Tibial nerve (tissue), 4 donors: Measurements from ENCODE around the gene GPR35. TPM values are rescaled to one million over a fixed set of nuclear protein-coding genes. Genes with fewer than 3 reads are reported as not detected.
"Not testable (repeated sequence)": the region's sequence is repeated elsewhere in the genome, so short reads cannot be mapped to it uniquely, and the experiment has no call there.

Source experiments
- DNase-seq, 2 donors: peaks; one replicate each; pipeline ENCODE4 v3.0.0-alpha.2; 2019; ENCODE audit warnings: low spot score in 2 of 2
- H3K27ac ChIP-seq, 4 donors: fragments of 200-600 bp; sonication (generic) in 3 of 4; one replicate each; pipeline ENCODE4 v1.5.1; 2017 to 2019; ENCODE audit warnings: mild to moderate bottlenecking in 1 of 4
- H3K27me3 ChIP-seq, 2 donors: fragments of 200-600 bp; sonication (generic) in 1 of 2; one replicate each; pipeline versions ENCODE4 v1.5.1 to v1.6.0; 2017 to 2019
- H3K36me3 ChIP-seq, 3 donors: fragments of 200-600 bp; sonication (generic); one replicate each; pipeline ENCODE4 v1.5.1; 2018 to 2019
- H3K4me1 ChIP-seq, 4 donors: fragments of 200-600 bp; sonication (generic) in 3 of 4; one replicate each; pipeline ENCODE4 v1.5.1; 2017 to 2019
- H3K4me3 ChIP-seq, 4 donors: fragments of 200-600 bp; sonication (generic) in 3 of 4; one replicate each; pipeline ENCODE4 v1.5.1; 2017 to 2019; ENCODE audit warnings: mild to moderate bottlenecking in 1 of 4, moderate library complexity in 1 of 4
- H3K9me3 ChIP-seq, 4 donors: fragments of 200-600 bp; sonication (generic) in 3 of 4; one replicate each; pipeline ENCODE4 v1.5.1; 2017 to 2019
- EP300 ChIP-seq, 2 donors: sonication (generic); formaldehyde crosslinking; IDR thresholded peaks; one replicate each; pipeline ENCODE4 v1.6.1; 2017; ENCODE audit warnings: antibody characterized with exemption in 2 of 2, mild to moderate bottlenecking in 1 of 2
- POLR2A ChIP-seq, 2 donors: fragments of 450-650 bp; IDR thresholded peaks; one replicate each; pipeline ENCODE4 v1.6.1; 2017; ENCODE audit warnings: antibody characterized with exemption in 2 of 2, mild to moderate bottlenecking in 2 of 2, moderate library complexity in 2 of 2
- WGBS, 2 donors: methylation state at CpG; one replicate each; pipeline ENCODE4 v1.1.5; 2018; 5-methylcytosine and 5-hydroxymethylcytosine counted together
- total RNA-seq, 4 donors: library from RNA; depleted of rRNA; stranded (reverse); fragments of >200 nt; gene quantifications; one replicate each; pipeline ENCODE4 v1.1.0, GENCODE V29; 2016
- TF ChIP-seq, protein P1 (sequence below), 5 experiments: fragments of 200-600 bp in 3 of 5; fragments of 450-650 bp in 2 of 5; sonication (generic) in 3 of 5; IDR thresholded peaks; one replicate each; pipeline ENCODE4 v1.5.1; 2016 to 2019; ENCODE audit warnings: antibody characterized with exemption in 5 of 5, mild to moderate bottlenecking in 3 of 5, moderate library complexity in 2 of 5

Gene GPR35
- total RNA-seq, 4 donors from 2014 or later = 0.90 to 8.2 (median 2.0) TPM

DNA sequence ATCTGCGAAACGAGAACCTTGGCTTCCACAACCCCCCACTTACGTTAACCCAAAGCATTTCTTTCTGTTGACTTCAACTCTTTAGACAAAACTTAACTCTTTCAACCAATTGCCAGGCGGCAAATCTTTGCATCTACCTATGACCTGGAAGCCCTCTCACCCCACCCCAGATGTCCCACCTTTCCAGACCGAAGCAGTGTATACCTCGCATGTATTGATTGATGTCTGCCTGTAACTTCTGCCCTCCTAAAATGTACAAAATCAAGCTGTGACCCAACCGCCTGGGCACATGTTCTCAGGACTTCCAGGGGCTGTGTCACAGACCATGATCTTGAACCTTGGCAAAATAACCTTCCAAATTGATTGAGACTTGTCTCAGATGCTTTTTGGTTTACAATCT is 45.1 kb downstream of the GPR35 start:
- Histone ChIP-seq H3K4me1 (peaks cover 0 to 5% (median 0%) of the 10 kb centered on the region in 4 donors), H3K36me3 (no peaks in the 10 kb centered on the region), H3K9me3 (peaks cover 0 to 3% (median under 1%) of the 10 kb centered on the region in 4 donors), H3K27ac (no peak overlapping the region), H3K4me3 (no peak overlapping the region), H3K27me3 (peaks cover 2 to 33% of the 10 kb centered on the region in 2 donors)
- TF ChIP-seq EP300 (IDR thresholded peaks at IDR 0.05) (no peak), POLR2A (IDR thresholded peaks at IDR 0.05) (no peak)
- TF ChIP-seq, protein P1, sequence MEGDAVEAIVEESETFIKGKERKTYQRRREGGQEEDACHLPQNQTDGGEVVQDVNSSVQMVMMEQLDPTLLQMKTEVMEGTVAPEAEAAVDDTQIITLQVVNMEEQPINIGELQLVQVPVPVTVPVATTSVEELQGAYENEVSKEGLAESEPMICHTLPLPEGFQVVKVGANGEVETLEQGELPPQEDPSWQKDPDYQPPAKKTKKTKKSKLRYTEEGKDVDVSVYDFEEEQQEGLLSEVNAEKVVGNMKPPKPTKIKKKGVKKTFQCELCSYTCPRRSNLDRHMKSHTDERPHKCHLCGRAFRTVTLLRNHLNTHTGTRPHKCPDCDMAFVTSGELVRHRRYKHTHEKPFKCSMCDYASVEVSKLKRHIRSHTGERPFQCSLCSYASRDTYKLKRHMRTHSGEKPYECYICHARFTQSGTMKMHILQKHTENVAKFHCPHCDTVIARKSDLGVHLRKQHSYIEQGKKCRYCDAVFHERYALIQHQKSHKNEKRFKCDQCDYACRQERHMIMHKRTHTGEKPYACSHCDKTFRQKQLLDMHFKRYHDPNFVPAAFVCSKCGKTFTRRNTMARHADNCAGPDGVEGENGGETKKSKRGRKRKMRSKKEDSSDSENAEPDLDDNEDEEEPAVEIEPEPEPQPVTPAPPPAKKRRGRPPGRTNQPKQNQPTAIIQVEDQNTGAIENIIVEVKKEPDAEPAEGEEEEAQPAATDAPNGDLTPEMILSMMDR (IDR thresholded peaks at IDR 0.05) = no peak
- 81% methylated on average over 7 of the region's 7 CpGs for WGBS, 2 donors
- DNase-seq = no peak

DNA sequence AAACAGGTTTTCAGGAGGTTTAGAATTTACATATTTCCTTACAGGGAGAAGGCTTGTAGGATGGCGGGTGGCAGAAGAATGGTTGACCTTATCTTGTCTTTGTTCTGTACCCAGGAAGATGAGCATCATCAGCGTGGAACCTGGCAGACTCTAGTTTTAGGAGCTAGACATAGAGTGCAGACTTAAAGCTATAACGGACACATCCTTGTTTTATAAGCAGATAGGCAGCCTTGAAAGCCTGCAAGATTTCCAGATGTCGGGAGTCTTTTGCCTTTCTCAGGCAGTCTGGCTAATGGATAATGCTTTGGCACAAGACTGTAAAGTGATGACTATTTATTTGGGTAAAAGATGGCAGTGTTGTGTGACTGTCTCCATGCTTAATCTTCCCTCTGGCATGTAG is 45.7 kb downstream of the GPR35 start:
- H3K27me3 ChIP-seq = peaks cover 2 to 33% of the 10 kb centered on the region in 2 donors
- H3K36me3 ChIP-seq = no peaks in the 10 kb centered on the region
- no peaks in the 10 kb centered on the region for H3K9me3 ChIP-seq
- 67 to 73% methylated on average over 4 of the region's 4 CpGs for WGBS, 2 donors
- TF ChIP-seq EP300 (IDR thresholded peaks at IDR 0.05) = no peak
- TF ChIP-seq POLR2A (IDR thresholded peaks at IDR 0.05) = no peak
- TF ChIP-seq, protein P1 (IDR thresholded peaks at IDR 0.05) = no peak
- no peak overlapping the region for H3K4me3 ChIP-seq
- no peak overlapping the region for H3K27ac ChIP-seq
- peaks cover 0 to 5% (median 0%) of the 10 kb centered on the region in 4 donors for H3K4me1 ChIP-seq
- no peak for DNase-seq

DNA sequence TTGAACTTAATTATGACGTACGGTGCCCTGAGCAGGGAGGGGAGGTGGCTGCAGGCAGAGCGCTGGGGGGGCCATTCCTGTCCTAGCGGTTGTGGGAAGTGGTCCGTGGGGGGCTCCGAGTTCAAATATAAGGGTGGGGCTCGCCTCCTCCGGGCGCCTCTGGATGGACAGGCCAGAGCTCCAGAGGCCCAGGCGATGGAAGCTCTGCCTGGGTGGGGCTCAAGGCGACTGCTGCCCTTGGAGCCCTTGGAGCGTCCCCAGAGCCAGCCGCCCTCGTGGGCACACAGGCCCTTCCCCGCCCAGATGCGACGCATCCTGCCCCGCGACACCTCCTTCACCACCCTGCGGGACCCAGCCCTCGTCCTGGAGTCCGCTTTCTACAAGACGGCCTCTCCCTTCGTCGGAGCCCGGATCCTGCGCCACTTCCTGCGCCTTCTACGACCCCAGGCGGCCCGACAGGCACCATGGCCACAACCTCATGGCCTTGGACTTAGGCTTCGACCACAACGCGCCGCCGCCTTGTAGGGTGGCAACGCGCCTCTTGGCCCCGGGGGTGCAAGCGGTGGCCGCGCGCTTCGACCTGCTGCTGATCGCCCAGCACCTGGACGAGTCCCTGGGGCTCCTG is 46.9 kb downstream of the GPR35 start:
- Histone ChIP-seq H3K9me3 (no peaks in the 10 kb centered on the region), H3K4me3 (no peak overlapping the region), H3K4me1 (peaks cover 0 to 5% (median 0%) of the 10 kb centered on the region in 4 donors), H3K27ac (no peak overlapping the region), H3K36me3 (no peaks in the 10 kb centered on the region), H3K27me3 (peaks cover 2 to 33% of the 10 kb centered on the region in 2 donors)
- 55 to 68% methylated on average over 40 to 42 of the region's 46 CpGs for WGBS, 2 donors
- TF ChIP-seq, protein P1 (IDR thresholded peaks at IDR 0.05) = no peak
- TF ChIP-seq EP300 (IDR thresholded peaks at IDR 0.05) = no peak
- TF ChIP-seq POLR2A (IDR thresholded peaks at IDR 0.05) = no peak
- DNase-seq = no peak

DNA sequence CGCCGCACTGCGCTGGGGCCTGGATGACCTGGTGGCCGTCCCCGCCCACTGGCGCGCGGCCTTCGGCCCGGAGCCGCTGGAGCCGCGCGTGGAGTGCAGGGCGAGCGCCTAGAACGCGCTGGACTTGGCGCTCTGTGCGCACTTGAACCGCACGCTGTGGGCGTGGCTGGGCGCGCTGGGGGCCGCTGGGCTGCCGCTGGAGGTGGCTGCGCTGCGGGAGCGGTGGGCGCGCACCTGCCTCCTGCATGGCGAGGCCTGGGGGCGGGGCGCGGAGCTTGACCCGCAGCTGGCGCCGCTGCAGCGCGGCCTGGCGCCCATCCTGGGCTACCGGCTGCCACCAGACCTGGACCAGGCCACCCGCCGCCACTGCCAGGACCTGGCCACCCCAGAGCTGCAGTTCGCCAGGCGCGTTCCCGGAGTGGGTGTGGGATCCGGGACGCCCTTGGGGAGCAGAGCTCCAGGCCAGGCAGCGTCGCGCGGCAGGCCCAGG is 47.5 kb downstream of the GPR35 start:
- peaks cover 2 to 33% of the 10 kb centered on the region in 2 donors for H3K27me3 ChIP-seq
- 6 to 18% methylated on average over 20 to 49 of the region's 55 CpGs for WGBS, 2 donors
- TF ChIP-seq, protein P1 (IDR thresholded peaks at IDR 0.05) = no peak
- TF ChIP-seq EP300 (IDR thresholded peaks at IDR 0.05) (no peak), POLR2A (IDR thresholded peaks at IDR 0.05) (no peak)
- H3K4me3 ChIP-seq = no peak overlapping the region
- no peak overlapping the region for H3K27ac ChIP-seq
- H3K4me1 ChIP-seq = peaks cover 0 to 5% (median 0%) of the 10 kb centered on the region in 4 donors
- no peaks in the 10 kb centered on the region for H3K36me3 ChIP-seq
- H3K9me3 ChIP-seq = no peaks in the 10 kb centered on the region
- DNase-seq = no peak

DNA sequence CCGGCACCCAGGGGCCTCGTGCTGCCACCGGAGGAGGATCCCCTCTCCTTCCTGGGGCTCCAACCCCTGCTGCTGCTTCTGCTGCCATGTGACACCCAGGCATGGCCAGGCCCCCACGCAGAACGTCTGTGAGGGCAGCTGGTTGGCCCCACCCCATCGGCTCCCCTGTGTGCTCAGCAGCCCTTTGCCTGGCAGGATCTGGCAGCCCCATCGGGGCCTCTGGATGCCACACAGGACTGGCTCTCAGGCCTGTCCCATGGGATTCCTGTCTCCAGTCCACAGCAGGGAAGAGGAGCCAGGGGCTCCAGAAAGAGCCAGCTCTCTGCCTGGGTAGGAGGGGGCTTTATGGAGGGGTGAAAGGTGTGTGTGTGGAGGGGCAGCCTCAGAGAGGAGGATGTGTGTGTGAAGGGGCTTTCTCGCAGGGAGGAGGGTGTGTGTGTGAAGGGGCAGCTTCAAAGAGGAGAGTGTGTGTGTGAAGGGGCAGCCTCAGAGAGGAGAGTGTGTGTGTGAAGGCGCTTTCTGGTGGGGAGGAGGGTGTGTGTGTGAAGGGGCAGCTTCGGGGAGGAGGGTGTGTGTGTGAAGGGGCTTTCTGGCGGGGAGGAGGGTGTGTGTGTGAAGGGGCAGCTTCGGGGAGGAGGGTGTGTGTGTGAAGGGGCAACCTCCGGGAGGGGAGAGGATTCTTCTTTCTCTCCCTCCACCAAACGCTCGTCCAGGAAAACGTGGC is 49.3 kb downstream of the GPR35 start:
- H3K4me3 ChIP-seq, H3K27ac ChIP-seq, H3K4me1 ChIP-seq, DNase-seq, H3K36me3 ChIP-seq, H3K9me3 ChIP-seq: not testable (repeated sequence)
- WGBS, 2 donors = 23 to 37% methylated on average over 8 to 10 of the region's 16 CpGs
- H3K27me3 ChIP-seq = peaks cover 2 to 33% of the 10 kb centered on the region in 2 donors

DNA sequence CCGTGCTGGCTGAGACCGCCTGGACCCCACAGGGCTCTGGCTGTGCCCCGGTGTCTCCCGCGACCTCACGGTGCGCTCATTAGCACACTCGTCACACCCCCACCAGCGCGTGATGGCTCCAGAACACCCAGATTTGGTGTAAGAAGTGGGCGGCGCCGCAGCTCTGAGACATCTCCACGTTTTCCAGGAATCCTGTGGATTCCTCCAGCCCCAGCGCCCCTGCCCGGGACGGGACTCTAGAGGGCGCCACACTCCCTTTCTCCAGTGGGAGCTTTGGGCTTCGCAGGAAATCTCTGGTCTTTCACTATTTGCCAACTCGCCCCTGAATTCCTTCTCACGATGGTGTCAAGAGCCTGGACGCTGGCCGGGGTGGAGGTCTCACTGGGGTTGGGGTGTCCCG is 50.1 kb downstream of the GPR35 start:
- H3K36me3 ChIP-seq, H3K4me1 ChIP-seq, H3K27ac ChIP-seq, H3K4me3 ChIP-seq, DNase-seq, H3K9me3 ChIP-seq: not testable (repeated sequence)
- peaks cover 2 to 32% of the 10 kb centered on the region in 2 donors for H3K27me3 ChIP-seq
- no CpG with 5 or more reads among the region's 24 CpGs for WGBS, 2 donors

DNA sequence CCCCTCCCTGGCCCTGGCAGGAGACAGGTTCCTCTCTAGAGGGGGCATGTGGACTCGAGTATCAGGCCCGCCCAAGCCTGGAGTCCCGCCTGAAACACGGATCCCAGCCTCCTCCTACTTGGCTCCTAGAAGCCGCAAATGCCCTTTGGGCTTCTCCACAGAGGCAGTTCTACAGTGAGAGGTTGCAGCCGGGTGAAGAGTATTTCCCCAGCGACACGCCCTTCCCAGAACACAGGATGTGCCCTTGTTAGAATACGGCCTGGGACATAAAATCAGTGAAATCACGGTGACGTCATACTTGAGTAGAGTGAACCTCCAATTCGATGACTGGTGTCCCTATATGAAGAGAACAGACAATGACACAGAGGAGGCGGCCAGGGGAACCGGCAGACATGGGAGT is 52.8 kb downstream of the GPR35 start:
- H3K4me3 ChIP-seq, H3K36me3 ChIP-seq, H3K27ac ChIP-seq, DNase-seq, H3K9me3 ChIP-seq, H3K4me1 ChIP-seq: not testable (repeated sequence)
- peaks cover 0 to 14% of the 10 kb centered on the region in 2 donors for H3K27me3 ChIP-seq
- WGBS, 2 donors = 53% methylated on average over 5 of the region's 14 CpGs; no CpG with 5 or more reads in 1 of the 2 donors

DNA sequence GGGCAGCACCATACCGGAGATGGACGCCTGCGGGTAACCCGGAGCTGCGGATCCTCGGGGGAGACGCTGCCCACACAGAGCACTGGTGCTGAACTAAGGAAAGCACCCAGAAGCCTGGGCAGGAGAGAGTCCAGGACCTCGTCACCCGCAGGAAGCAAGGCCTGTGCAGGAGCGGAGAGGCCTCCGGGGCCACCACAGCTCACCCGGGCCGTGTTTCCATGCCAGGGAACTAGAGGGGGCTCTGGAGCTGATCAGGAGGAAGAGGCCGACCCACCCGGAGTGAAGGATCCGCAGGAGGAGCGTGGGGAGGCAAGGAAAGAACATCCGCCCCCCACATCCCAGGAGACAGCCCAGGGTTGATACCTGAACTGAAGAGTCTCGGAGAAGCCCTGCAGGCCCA is 53.6 kb downstream of the GPR35 start:
- H3K4me1 ChIP-seq, H3K27ac ChIP-seq, H3K4me3 ChIP-seq, DNase-seq, H3K36me3 ChIP-seq, H3K27me3 ChIP-seq, H3K9me3 ChIP-seq: not testable (repeated sequence)
- WGBS, 2 donors = no CpG with 5 or more reads among the region's 19 CpGs

DNA sequence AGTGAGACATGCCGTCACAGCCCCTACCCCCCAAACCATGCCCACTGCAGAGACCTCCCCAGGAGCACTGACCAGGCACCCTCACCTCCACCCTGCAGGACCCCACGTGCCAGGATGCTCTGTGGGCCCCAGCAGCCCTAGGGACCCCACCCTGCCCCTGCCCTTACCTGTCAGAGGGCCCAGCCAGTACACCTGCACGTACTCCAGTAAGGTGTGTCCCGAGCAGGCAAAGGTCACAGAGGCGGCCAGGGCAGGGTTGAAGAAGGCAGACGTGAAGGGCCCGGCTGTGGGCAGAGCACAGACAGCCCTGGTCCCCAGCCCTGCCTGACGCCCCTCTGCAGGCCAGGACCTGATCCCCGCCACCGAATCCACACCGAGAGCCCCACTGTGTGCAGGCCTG is 54.9 kb downstream of the GPR35 start:
- not testable (repeated sequence) for H3K27me3 ChIP-seq, DNase-seq, H3K9me3 ChIP-seq, H3K4me3 ChIP-seq, H3K27ac ChIP-seq, H3K36me3 ChIP-seq, H3K4me1 ChIP-seq
- 80% methylated on average over 1 of the region's 11 CpGs; no CpG with 5 or more reads in 1 of the 2 donors for WGBS, 2 donors
